ENCODE data around the gene PROKR2. TPM values are rescaled to one million over a fixed set of nuclear protein-coding genes. Genes with fewer than 3 reads are reported as not detected.

PROKR2 gene
- total RNA-seq: not detected in 2 replicates

GRCh38 chr20:5316188-5317158 lies at the start of gene PROKR2:
Gene PROKR2, minus strand, starts transcription at chr20:5316954. Its CDS starts 2,585 bp downstream, at chr20:5314369.

Other genes with a start within 250 kb of the PROKR2 start
- gene TMEM230, start 203.9 kb downstream of the PROKR2 start, total RNA-seq: 141 and 146 TPM in 2 replicates
- 52.1 and 56.4 TPM in 2 replicates for gene PCNA, start 197.0 kb downstream of the PROKR2 start, total RNA-seq
- gene CDS2, start 189.9 kb downstream of the PROKR2 start, total RNA-seq: 9.3 and 10.7 TPM in 2 replicates

Measured in cardiac ventricle fibroblast (primary cell).